Astrocyte of the cerebellum (primary cell): ENCODE results near the gene NDRG2.
"Not testable (repeated sequence)": the region's sequence is repeated elsewhere in the genome, so short reads cannot be mapped to it uniquely, and the experiment has no call there.

Source experiments
- DNase-seq: peaks from one replicate; pipeline ENCODE4 v3.0.0-alpha.2; 2011; ENCODE audit warnings: low read depth
- H3K4me3 ChIP-seq: 2 replicates; pipeline ENCODE4 v1.5.1; 2011; ENCODE audit warnings: mild to moderate bottlenecking, low read depth, low read length, moderate library complexity
- in situ Hi-C: cut with HindIII; loops from 2 replicates; pipeline ENCODE4 v1.10.0; 2017; ENCODE audit warnings: low sequenced_read_pairs
- TF ChIP-seq, protein P1 (sequence below): IDR thresholded peaks from 2 replicates; pipeline ENCODE4 v1.5.1; 2012; ENCODE audit warnings: low read length, low read depth, moderate library complexity, mild to moderate bottlenecking; ENCODE audit errors: missing control alignments

The NDRG2 gene

DNA sequence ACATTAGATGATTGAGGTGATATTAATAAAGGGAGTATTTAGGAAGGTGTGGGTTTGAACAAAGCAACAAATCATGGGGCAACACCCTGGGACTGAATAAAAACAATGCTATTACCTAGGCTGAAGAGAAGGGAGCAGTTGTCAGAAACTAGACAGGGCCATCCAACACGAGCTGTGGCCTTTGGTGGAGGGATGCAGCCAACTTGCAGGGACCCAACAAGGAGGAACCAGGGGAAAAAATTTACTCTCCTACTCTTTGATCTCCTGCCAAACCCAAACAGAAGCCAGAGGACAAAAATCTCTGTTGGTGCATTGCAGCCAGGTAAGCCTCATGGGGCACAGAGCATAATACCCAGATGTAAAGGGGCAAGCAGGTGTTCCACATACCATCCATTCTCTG is 13.7 kb downstream of the NDRG2 start:
- in situ Hi-C loops, result no loop called here
- TF ChIP-seq, protein P1, sequence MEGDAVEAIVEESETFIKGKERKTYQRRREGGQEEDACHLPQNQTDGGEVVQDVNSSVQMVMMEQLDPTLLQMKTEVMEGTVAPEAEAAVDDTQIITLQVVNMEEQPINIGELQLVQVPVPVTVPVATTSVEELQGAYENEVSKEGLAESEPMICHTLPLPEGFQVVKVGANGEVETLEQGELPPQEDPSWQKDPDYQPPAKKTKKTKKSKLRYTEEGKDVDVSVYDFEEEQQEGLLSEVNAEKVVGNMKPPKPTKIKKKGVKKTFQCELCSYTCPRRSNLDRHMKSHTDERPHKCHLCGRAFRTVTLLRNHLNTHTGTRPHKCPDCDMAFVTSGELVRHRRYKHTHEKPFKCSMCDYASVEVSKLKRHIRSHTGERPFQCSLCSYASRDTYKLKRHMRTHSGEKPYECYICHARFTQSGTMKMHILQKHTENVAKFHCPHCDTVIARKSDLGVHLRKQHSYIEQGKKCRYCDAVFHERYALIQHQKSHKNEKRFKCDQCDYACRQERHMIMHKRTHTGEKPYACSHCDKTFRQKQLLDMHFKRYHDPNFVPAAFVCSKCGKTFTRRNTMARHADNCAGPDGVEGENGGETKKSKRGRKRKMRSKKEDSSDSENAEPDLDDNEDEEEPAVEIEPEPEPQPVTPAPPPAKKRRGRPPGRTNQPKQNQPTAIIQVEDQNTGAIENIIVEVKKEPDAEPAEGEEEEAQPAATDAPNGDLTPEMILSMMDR, result no peak
- DNase-seq, result no peak
- no peak overlapping the region for H3K4me3 ChIP-seq

DNA sequence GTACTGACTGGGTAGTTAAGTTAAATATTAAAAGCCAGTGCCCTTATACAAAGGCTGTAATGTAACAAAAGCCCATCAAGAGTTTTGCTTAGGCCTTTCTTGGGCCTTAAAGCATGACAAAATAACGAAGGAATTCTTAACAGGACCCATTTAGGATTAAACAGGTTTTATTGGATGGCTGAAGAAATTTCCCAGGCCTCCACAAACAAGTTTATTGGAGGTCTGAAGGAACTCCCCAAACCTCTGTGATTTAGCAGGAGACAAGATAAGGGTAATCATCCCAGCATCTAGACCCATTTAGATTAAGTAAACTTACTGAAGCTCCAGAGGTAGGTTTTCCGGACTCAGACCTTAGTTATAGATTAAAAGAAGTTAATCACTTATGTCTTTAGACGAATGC is 15.1 kb downstream of the NDRG2 start:
- DNase-seq, in situ Hi-C loops, H3K4me3 ChIP-seq: not testable (repeated sequence)

DNA sequence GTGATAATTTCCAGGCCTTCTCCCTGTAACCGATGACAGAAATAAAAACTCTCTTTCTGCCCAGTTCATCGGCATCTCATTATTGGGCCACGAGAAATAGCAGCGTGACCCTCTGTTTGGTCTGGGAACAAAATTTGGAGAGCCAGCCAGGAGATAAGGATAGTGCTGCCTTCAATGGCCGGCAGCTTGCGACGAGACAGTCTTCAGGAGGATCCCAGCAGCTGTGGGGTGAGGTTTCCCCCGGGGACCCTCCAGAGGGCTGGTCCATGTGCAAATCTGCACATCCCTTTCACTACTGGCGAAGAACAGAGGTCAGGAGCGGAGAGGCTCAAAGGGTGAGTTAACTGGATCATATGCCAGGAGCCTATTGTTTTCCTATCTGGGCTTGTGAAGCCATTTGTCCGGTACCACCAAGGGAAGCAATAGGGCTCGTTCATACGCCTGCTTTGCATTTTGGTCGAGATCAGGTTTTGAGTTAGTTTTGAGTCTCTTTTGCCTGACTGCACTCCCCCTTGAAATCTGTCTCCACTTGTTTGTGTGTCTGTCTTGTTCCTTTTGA is 21.0 kb downstream of the NDRG2 start:
- H3K4me3 ChIP-seq, result no peak overlapping the region
- DNase-seq, result no peak
- TF ChIP-seq, protein P1, result no peak
- in situ Hi-C loops, result no loop called here

DNA sequence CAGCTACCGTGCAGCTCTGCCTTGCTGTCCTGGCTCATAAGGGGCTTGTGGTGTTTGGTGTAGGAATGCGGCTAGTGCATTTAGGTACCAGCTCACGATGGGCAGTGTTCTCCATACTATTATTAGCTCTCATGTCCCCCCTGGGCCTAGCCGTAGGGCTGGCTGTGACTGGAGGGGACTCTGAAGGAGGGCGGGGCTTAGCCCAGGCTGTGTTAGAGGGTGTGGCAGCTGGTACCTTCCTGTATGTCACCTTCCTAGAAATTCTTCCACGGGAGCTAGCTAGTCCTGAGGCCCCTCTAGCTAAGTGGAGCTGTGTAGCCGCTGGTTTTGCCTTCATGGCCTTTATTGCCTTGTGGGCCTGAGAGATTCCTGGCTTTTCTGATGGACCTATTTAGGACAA is 23.6 kb downstream of the NDRG2 start:
- no peak overlapping the region for H3K4me3 ChIP-seq
- in situ Hi-C loops, result no loop called here
- DNase-seq, result no peak
- TF ChIP-seq, protein P1, result no peak

DNA sequence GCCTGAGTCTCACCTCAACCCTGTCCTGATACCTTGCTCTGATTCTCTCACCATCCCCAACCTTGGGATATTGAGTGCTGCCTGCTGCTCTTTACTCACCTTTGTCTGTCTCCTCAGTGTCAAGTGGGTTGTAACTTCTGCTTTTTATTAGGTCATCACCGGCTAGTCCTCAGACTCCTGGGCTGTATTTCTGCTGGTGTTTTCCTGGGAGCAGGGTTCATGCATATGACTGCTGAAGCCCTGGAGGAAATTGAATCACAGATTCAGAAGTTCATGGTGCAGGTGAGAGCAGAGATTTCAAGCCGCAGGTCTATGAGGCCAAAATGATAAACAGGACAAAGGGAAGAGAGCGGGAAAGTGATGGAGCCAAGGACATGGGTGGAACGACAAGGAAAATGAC is 25.3 kb downstream of the NDRG2 start:
- H3K4me3 ChIP-seq, result no peak overlapping the region
- in situ Hi-C loops, result no loop called here
- TF ChIP-seq, protein P1, result no peak
- no peak for DNase-seq

DNA sequence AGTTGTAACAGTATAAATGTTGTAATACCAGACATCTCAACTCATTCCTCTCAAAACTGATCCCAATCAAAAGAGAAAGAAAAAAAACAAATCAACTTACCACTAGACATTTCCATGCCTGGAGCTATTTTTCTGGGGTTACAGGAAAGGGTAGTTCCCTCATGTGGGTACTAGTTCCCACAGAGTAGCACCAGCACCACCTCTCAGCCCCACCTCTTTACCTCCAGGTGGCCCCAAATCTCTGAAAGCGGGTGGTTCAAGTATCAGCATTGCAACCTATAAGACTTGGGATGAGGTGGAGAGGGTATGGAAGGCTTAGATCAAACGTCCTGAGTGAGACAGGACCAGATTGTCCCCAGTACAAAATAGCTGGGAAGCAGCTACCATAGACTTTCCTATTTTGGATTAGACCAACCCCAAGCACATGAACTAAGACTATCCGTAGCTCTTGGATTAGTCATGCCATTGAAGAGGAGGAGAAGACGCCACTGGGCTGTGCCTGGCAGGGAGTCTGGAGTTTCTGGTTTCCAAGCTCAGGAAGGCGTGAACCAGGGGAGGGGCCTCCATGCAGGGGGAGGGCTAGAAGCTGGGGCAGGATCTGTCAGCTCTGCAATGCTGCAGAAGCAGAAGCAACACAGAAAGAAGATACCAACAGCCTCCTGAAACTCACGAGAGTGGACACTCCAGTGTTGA is 26.0 kb downstream of the NDRG2 start, which contains the start of gene SLC39A2:
Gene SLC39A2, plus strand, starts transcription at position 620 of the 693 bp plus-strand sequence. CDS start 154 bp downstream, outside the sequence.
- DNase-seq, result peak; percentile 40
- no peak within 1 kb of the TSS for H3K4me3 ChIP-seq
- TF ChIP-seq, protein P1, result no peak
- in situ Hi-C loops, result no loop called here

DNA sequence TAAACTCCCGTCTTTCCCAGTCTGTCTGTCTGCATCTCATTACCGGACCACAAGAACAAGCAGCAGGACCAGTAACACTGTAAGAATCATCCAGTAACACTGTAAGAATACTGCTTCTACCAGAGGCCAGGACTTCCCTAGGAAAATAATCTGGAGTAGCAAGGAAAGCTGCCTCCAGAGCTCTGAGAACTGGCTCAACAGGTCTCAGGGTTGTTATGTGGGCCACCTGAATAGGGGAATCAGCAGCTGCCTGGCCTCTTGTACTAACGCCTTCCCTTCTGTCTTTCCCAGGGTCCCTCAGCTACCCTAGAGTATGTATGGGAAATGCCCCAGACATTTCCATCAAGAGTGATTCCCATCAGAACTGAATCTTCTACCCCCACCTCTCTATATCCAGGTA is 26.7 kb downstream of the NDRG2 start:
- TF ChIP-seq, protein P1, result no peak
- DNase-seq, result no peak
- H3K4me3 ChIP-seq, result no peak overlapping the region
- in situ Hi-C loops, result no loop called here
